IMR-90 (cell line): ENCODE data around the gene ENDOV. TPM values are rescaled to one million over a fixed set of nuclear protein-coding genes. Genes with fewer than 3 reads are reported as not detected.

Source experiments
- ATAC-seq: fragments of 200-7000 bp; cut with Tn5 transposase; 2 replicates; pipeline ENCODE4 v1.9.1; 2020; ENCODE audit warnings: low read depth, mild to moderate bottlenecking, moderate library complexity
- BruUV-seq: library from RNA; stranded (reverse); fragments of 400-500 nt; replicated peaks from 2 replicates; lab custom pipeline; 2021; lab: Mats Ljungman, UMichigan
- CTCF ChIA-PET: fragments of 300-600 bp; formaldehyde crosslinking; extraction: SDS; loops from one replicate; lab custom pipeline; 2021; ENCODE audit warnings: antibody characterized with exemption; lab: Yijun Ruan, JAX
- POLR2A ChIA-PET: fragments of 300-600 bp; sonication (Branson Sonifier 250); formaldehyde crosslinking; loops from one replicate; lab custom pipeline; 2022; ENCODE audit warnings: antibody characterized with exemption; ENCODE audit not compliant: unreplicated experiment; lab: Charles Lee
- DNase-seq: peaks from one replicate; pipeline ENCODE4 v3.0.0; 2013
- H2AFZ ChIP-seq: replicated peaks from 2 replicates; pipeline ENCODE3; 2013; ENCODE audit warnings: low read length, mild to moderate bottlenecking; ENCODE audit not compliant: poor library complexity
- H2AK5ac ChIP-seq: 2 replicates; pipeline ENCODE4 v1.6.1; 2013; ENCODE audit warnings: low read depth, low read length, inconsistent platforms
- H2AK9ac ChIP-seq: replicated peaks from 2 replicates; pipeline ENCODE3; 2013; ENCODE audit warnings: mild to moderate bottlenecking, low read depth, low read length, moderate library complexity; ENCODE audit not compliant: poor library complexity
- H2BK120ac ChIP-seq: 2 replicates; pipeline ENCODE4 v1.6.1; 2013; ENCODE audit warnings: low read depth, low read length, inconsistent platforms
- H2BK15ac ChIP-seq: 3 replicates; pipeline ENCODE4 v1.6.1; 2013; ENCODE audit warnings: low read depth, low read length, inconsistent platforms
- H2BK20ac ChIP-seq: 2 replicates; pipeline ENCODE4 v1.6.1; 2013; ENCODE audit warnings: low read depth, mild to moderate bottlenecking, inconsistent platforms, low read length, moderate library complexity
- H2BK5ac ChIP-seq: 2 replicates; pipeline ENCODE4 v1.6.1; 2013; ENCODE audit warnings: mild to moderate bottlenecking, low read depth, low read length, inconsistent platforms; ENCODE audit not compliant: poor library complexity, severe bottlenecking
- H3K14ac ChIP-seq: replicated peaks from 2 replicates; pipeline ENCODE4 v1.6.1; 2013; ENCODE audit warnings: low read depth, low read length, inconsistent platforms
- H3K18ac ChIP-seq: 2 replicates; pipeline ENCODE4 v1.6.1; 2013; ENCODE audit warnings: low read depth, low read length, control low read depth
- H3K23ac ChIP-seq: 2 replicates; pipeline ENCODE4 v1.6.1; 2013; ENCODE audit warnings: low read depth, low read length, inconsistent platforms
- H3K27ac ChIP-seq: 2 replicates; pipeline ENCODE4 v1.5.1; 2013; ENCODE audit warnings: mild to moderate bottlenecking, control low read depth, low read length; ENCODE audit not compliant: insufficient read depth
- H3K27me3 ChIP-seq: 2 replicates; pipeline ENCODE4 v1.6.1; 2013; ENCODE audit warnings: low read length; ENCODE audit not compliant: control insufficient read depth, insufficient read depth
- H3K36me3 ChIP-seq: 2 replicates; pipeline ENCODE4 v1.6.1; 2013; ENCODE audit warnings: low read length, mixed read lengths; ENCODE audit not compliant: control insufficient read depth, insufficient read depth
- H3K4ac ChIP-seq: 2 replicates; pipeline ENCODE4 v1.6.1; 2013; ENCODE audit warnings: low read depth, low read length, inconsistent platforms
- H3K4me1 ChIP-seq: 2 replicates; pipeline ENCODE4 v1.6.1; 2013; ENCODE audit warnings: low read length, mixed read lengths; ENCODE audit not compliant: control insufficient read depth, insufficient read depth
- H3K4me2 ChIP-seq: 2 replicates; pipeline ENCODE4 v1.6.1; 2013; ENCODE audit warnings: low read depth, mild to moderate bottlenecking, control low read depth, low read length, moderate library complexity
- H3K4me3 ChIP-seq: 2 replicates; pipeline ENCODE4 v1.5.1; 2013; ENCODE audit warnings: low read depth, mild to moderate bottlenecking, control low read depth, low read length, moderate library complexity; ENCODE audit not compliant: insufficient read depth
- H3K56ac ChIP-seq: 2 replicates; pipeline ENCODE4 v1.6.1; 2013; ENCODE audit warnings: low read length, inconsistent platforms; ENCODE audit not compliant: insufficient read depth; ENCODE audit errors: extremely low read depth
- H3K79me1 ChIP-seq, 2 experiments: 2 replicates each; pipeline ENCODE4 v1.6.1; 2013; ENCODE audit warnings: low read length in 2 of 2, inconsistent platforms in 1 of 2, low read depth in 1 of 2
- H3K9ac ChIP-seq: 2 replicates; pipeline ENCODE4 v1.6.1; 2013; ENCODE audit warnings: low read depth, low read length, control low read depth
- H3K9me1 ChIP-seq: 2 replicates; pipeline ENCODE4 v1.6.1; 2013; ENCODE audit warnings: low read length, inconsistent platforms; ENCODE audit not compliant: insufficient read depth
- H3K9me3 ChIP-seq: 2 replicates; pipeline ENCODE4 v1.6.1; 2013; ENCODE audit warnings: low read length; ENCODE audit not compliant: control insufficient read depth, insufficient read depth
- H4K20me1 ChIP-seq: 2 replicates; pipeline ENCODE4 v1.6.1; 2013; ENCODE audit warnings: low read length, inconsistent platforms; ENCODE audit not compliant: insufficient read depth
- H4K5ac ChIP-seq: 2 replicates; pipeline ENCODE4 v1.6.1; 2013; ENCODE audit warnings: mild to moderate bottlenecking, low read depth, low read length, control low read depth
- H4K8ac ChIP-seq, 2 experiments: 2 replicates each; pipeline ENCODE4 v1.6.1; 2013; ENCODE audit warnings: low read depth in 2 of 2, low read length in 2 of 2, control low read depth in 1 of 2, inconsistent platforms in 1 of 2
- H4K91ac ChIP-seq: 2 replicates; pipeline ENCODE4 v1.6.1; 2013; ENCODE audit warnings: low read depth, low read length, inconsistent platforms; ENCODE audit not compliant: insufficient read depth
- BHLHE40 ChIP-seq: fragments of 150-350 bp; IDR thresholded peaks from 2 replicates; pipeline ENCODE4 v1.6.1; 2016; ENCODE audit warnings: mild to moderate bottlenecking, low read depth, low read length
- CEBPB ChIP-seq: IDR thresholded peaks from 2 replicates; pipeline ENCODE4 v1.6.1; 2012; ENCODE audit warnings: low read depth, low read length, improper control_type of control experiment
- CHD1 ChIP-seq: IDR thresholded peaks from 2 replicates; pipeline ENCODE4 v1.6.1; 2012; ENCODE audit warnings: low read depth, low read length, improper control_type of control experiment
- CTCF ChIP-seq: conservative IDR thresholded peaks from 2 replicates; pipeline ENCODE4 v1.5.1; 2012; ENCODE audit warnings: mild to moderate bottlenecking, low read depth, low read length, improper control_type of control experiment
- FOS ChIP-seq: fragments of 150-350 bp; IDR thresholded peaks from 2 replicates; pipeline ENCODE4 v1.6.1; 2016; ENCODE audit warnings: low read depth, low read length
- MAFK ChIP-seq: IDR thresholded peaks from 2 replicates; pipeline ENCODE4 v1.6.1; 2012; ENCODE audit warnings: low read depth, low read length, improper control_type of control experiment
- MAZ ChIP-seq: IDR thresholded peaks from 2 replicates; pipeline ENCODE4 v1.6.1; 2012; ENCODE audit warnings: low read depth, mild to moderate bottlenecking, low read length, improper control_type of control experiment, moderate library complexity, borderline replicate concordance
- MXI1 ChIP-seq: IDR thresholded peaks from 2 replicates; pipeline ENCODE4 v1.6.1; 2012; ENCODE audit warnings: low read depth, mild to moderate bottlenecking, low read length, moderate library complexity, borderline replicate concordance
- NFE2L2 ChIP-seq: fragments of 150-350 bp; IDR thresholded peaks from 2 replicates; pipeline ENCODE4 v1.6.1; 2016; ENCODE audit warnings: low read depth, mild to moderate bottlenecking, low read length
- POLR2A ChIP-seq: IDR thresholded peaks from 2 replicates; pipeline ENCODE4 v1.6.1; 2012; ENCODE audit warnings: mild to moderate bottlenecking, low read depth, low read length
- RAD21 ChIP-seq: IDR thresholded peaks from 2 replicates; pipeline ENCODE4 v1.6.1; 2012; ENCODE audit warnings: low read length, improper control_type of control experiment
- RCOR1 ChIP-seq: IDR thresholded peaks from 2 replicates; pipeline ENCODE4 v1.6.1; 2012; ENCODE audit warnings: mild to moderate bottlenecking, low read length, improper control_type of control experiment; ENCODE audit not compliant: insufficient replicate concordance
- RFX5 ChIP-seq: IDR thresholded peaks from 2 replicates; pipeline ENCODE4 v1.8.0; 2012; ENCODE audit warnings: low read depth, mild to moderate bottlenecking, low read length, moderate library complexity
- SMC3 ChIP-seq: fragments of 150-350 bp; IDR thresholded peaks from 2 replicates; pipeline ENCODE4 v1.6.1; 2016; ENCODE audit warnings: low read depth, mild to moderate bottlenecking, antibody characterized with exemption, low read length, moderate library complexity
- WGBS, 2 experiments: methylation state at CpG; one replicate each; pipeline versions ENCODE4 v1.1.5 to v1.1.7; 2013; ENCODE audit warnings: missing lambda C conversion rate in 2 of 2; ENCODE audit not compliant: insufficient read length in 1 of 2; ENCODE audit errors: extremely low coverage in 2 of 2; 5-methylcytosine and 5-hydroxymethylcytosine counted together
- dilution Hi-C: fragments of 300-500 bp; cut with HindIII; formaldehyde crosslinking; loops from one replicate; pipeline ENCODE4 v1.14.3; 2018; ENCODE audit warnings: low sequenced_read_pairs; ENCODE audit not compliant: unreplicated experiment
- in situ Hi-C: fragments of 300-500 bp; cut with MboI; formaldehyde crosslinking; loops from 3 replicates; pipeline ENCODE4 v1.14.3; 2019; ENCODE audit warnings: low sequenced_read_pairs, inconsistent platforms, mixed read lengths
- intact Hi-C: fragments of 100-400 bp; cut with micrococcal nuclease; formaldehyde crosslinking; loops from 2 replicates; pipeline ENCODE4 v1.10.0; 2022
- polyA plus RNA-seq, 3 experiments: library from polyadenylated mRNA; depleted of rRNA; stranded (reverse); fragments of >200 nt; gene quantifications; 2 replicates each; pipeline ENCODE4 v1.2.3, GENCODE V29; 2012; ENCODE audit warnings: low replicate concordance in 1 of 3
- total RNA-seq: library from RNA; depleted of rRNA; stranded (reverse); fragments of >200 nt; gene quantifications from 2 replicates; pipeline ENCODE4 v1.2.3, GENCODE V29; 2012
- TF ChIP-seq, protein P1 (sequence below): fragments of 150-350 bp; IDR thresholded peaks from 2 replicates; pipeline ENCODE4 v1.6.1; 2017; ENCODE audit warnings: mild to moderate bottlenecking, antibody characterized with exemption, low read length, low read depth

Gene ENDOV
- total and polyA plus RNA-seq, 2 of the 4 experiments (the other 2 are of a cell fraction) = 15.1 to 30.3 TPM

DNA sequence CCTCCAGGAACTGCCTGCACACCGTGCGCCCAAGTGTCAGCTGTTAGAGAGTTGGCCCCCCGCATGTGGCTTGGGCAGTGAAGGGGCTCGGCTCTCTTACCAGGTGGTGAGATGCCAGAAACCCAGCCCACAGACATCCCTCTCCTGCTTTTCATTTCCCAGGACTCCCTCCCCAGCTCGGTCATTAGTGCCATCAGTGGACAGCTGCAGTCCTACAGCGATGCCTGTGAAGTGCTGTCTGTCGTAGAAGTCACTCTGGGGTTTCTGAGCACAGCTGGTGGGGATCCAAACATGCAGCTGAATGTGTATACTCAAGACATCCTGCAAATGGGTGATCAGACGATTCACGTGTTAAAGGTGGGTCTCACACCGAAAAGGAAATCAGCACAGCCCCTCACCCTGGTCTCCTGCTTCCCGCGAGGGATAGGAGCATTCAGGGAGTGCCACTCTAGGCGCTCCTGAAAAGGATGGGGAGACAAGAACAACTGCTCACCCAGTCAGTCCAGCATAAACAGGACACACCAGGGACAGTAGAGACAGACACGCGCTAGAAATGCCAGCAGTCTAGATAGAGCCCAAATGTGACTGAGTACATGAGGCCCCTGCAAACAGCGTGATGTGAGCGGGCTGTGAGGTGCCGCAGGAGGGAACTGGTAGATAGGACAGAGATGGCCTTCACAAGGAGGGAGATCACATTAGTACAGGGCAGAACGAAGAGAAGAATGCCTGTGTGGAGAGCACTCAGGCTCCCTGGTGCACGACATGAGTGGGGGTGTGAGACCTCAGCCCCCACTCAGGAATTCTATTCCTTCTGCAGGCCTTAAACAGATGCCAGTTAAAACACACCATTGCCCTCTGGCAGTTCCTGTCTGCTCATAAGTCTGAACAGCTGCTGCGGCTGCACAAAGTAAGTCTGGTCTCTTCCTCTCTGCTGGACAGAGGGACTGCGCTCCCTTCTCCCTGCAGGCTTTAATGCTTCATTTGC is 25.7 kb upstream of the ENDOV start:
- H2BK120ac ChIP-seq = no peak overlapping the region
- peak; percentile 13 for DNase-seq
- TF ChIP-seq FOS (no peak), RFX5 (no peak), CEBPB (no peak), MXI1 (no peak), NFE2L2 (no peak), RCOR1 (no peak), POLR2A (no peak), RAD21 (no peak), MAZ (no peak), CHD1 (no peak), MAFK (no peak), CTCF (no peak), BHLHE40 (no peak), SMC3 (no peak)
- TF ChIP-seq, protein P1, sequence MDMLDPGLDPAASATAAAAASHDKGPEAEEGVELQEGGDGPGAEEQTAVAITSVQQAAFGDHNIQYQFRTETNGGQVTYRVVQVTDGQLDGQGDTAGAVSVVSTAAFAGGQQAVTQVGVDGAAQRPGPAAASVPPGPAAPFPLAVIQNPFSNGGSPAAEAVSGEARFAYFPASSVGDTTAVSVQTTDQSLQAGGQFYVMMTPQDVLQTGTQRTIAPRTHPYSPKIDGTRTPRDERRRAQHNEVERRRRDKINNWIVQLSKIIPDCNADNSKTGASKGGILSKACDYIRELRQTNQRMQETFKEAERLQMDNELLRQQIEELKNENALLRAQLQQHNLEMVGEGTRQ = no peak

More for the DNA sequence above, 25.7 kb upstream of the ENDOV start:
- Histone ChIP-seq H3K9me3 (no peaks in the 10 kb centered on the region), H3K36me3 (peaks cover 75% of the 10 kb centered on the region), H3K14ac (no peak overlapping the region), H4K5ac (no peak overlapping the region), H2BK15ac (no peak overlapping the region), H3K4ac (no peak overlapping the region), H2AK5ac (no peak overlapping the region), H2BK5ac (no peak overlapping the region), H4K91ac (no peak overlapping the region), H2BK20ac (no peak overlapping the region), H3K27me3 (no peaks in the 10 kb centered on the region), H3K56ac (no peak overlapping the region), H3K23ac (no peak overlapping the region), H2AK9ac (peak overlapping the region; percentile 25), H3K4me2 (no peak overlapping the region), H3K9ac (no peak overlapping the region), H4K8ac (no peak overlapping the region), H3K18ac (no peak overlapping the region), H3K27ac (no peak overlapping the region), H3K79me1 (peaks cover 0 to 6% of the 10 kb centered on the region in 2 experiments; a peak in 2 of 4 replicates), H4K20me1 (no peaks in the 10 kb centered on the region; the same call in 1 of the 2 replicates), H3K9me1 (no peaks in the 10 kb centered on the region), H3K4me1 (peaks cover 2% of the 10 kb centered on the region), H2AFZ (peak overlapping the region; percentile 5), H3K4me3 (no peak overlapping the region)
- intact Hi-C loops = no loop called here
- ChIA-PET CTCF (no interaction called here), POLR2A (no interaction called here)
- ATAC-seq = no peak
- dilution Hi-C loops = no loop called here
- WGBS, 2 experiments = 66% methylated on average over 6 of the region's 22 CpGs; no CpG with 5 or more reads in 1 of the 2 experiments
- in situ Hi-C loops = no loop called here
- BruUV-seq = no TSS peak
